Measurements from ENCODE around the gene STX18. TPM values are rescaled to one million over a fixed set of nuclear protein-coding genes. Genes with fewer than 3 reads are reported as not detected.

The STX18 gene
- total and polyA plus RNA-seq, 10 of the 15 experiments (the other 5 are each of a cell fraction or from before 2014, with no cell fraction given) = 8.2 to 46.6 (median 31.1) TPM

DNA sequence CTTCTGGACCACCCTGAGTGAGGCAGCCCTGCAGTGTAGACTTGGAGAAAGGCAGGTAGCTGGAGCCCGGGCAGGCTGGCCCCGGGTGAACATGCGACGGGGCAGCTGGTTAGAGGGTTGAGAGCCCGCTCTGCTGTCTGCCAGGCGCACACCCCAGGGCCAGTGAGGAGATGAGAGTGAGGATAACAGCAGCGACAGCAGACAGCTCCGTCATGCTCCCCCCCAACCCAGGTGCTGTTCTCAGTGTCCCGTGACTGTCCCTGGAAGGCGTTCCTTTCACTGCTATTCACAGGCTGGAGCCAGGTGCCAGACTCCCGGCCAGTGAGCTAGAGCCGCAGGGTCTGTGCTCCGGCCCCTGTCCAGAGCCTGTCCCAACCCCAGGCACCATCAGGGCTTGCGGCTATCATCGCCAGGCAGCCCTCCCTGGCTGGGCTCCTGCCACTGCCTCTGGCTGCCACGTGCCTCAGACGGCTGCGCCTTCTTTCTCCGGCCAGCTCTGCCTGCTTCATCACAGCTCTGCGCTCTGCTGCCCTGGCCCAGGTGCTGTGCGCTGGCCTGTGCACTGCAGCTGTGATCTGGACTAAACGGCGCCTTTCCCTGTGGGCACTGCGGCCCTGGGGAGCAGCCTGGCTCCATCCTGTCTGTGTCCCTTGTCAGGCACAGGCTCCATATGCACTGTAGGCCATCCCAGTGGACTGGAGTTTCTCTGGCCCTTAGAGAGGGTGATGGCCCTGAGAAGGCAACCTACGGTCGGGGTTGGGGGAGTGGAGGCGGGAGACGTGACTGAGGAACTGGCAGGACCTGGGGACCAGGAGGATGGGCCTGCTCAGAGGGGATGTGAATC lies 135.2 kb downstream of the STX18 start:
- WGBS (ENCODE audit: insufficient coverage, insufficient replicate concordance, low lambda C conversion rate, missing lambda C conversion rate) = 53% methylated on average over 28 of the region's 28 CpGs
- no peak overlapping the region for H3K4me2 ChIP-seq (ENCODE audit: control insufficient read depth, insufficient read depth)
- no peak for FAIRE-seq
- no peaks in the 10 kb centered on the region for H3K79me2 ChIP-seq (ENCODE audit: control insufficient read depth, insufficient read depth, low read length)
- H3K27ac ChIP-seq (ENCODE audit: control insufficient read depth, insufficient read depth) = no peak overlapping the region
- H3K9me3 ChIP-seq (replicated peaks; ENCODE audit: control insufficient read depth, insufficient read depth, low read length) = no peaks in the 10 kb centered on the region
- BruUV-seq (replicated peaks) = no TSS peak
- SMC1A ChIA-PET (ENCODE audit: uncharacterized antibody, unreplicated experiment) = interaction anchor here (0.7 kb wide), 1 partner anchor 613 kb away, joined by 3 read pairs; no protein-coding TSS in a partner anchor
- intact Hi-C loops (cut with micrococcal nuclease; ENCODE audit: unreplicated experiment) = no loop called here
- H3K27me3 ChIP-seq (replicated peaks in 1 of 2; ENCODE audit: control insufficient read depth in 2 of 2, insufficient read depth in 2 of 2, low read length in 1 of 2) = no peaks in the 10 kb centered on the region
- in situ Hi-C loops (cut with MboI) = no loop called here
- POLR2A ChIA-PET = no interaction called here
- RAD21 ChIA-PET (ENCODE audit: unreplicated experiment) = no interaction called here
- H2AFZ ChIP-seq (ENCODE audit: control insufficient read depth, low read depth, low read length) = no peak overlapping the region
- no peaks in the 10 kb centered on the region for H3K36me3 ChIP-seq (ENCODE audit: control insufficient read depth in 2 of 2, insufficient read depth in 2 of 2, low read length in 1 of 2)
- no peaks in the 10 kb centered on the region for H3K4me1 ChIP-seq (ENCODE audit: control insufficient read depth, insufficient read depth, low read length)
- no peak overlapping the region for H3K4me3 ChIP-seq
- no peak overlapping the region for H3K9ac ChIP-seq (ENCODE audit: control insufficient read depth, insufficient read depth, low read length)
- CTCF ChIA-PET = no interaction called here
- DNase-seq (ENCODE audit: low read depth, low spot score) = no peak
- no peak; the same call in 2 of the 3 replicates for ATAC-seq
- H4K20me1 ChIP-seq (ENCODE audit: control insufficient read depth, insufficient read depth) = no peaks in the 10 kb centered on the region
- TF ChIP-seq BRCA1 (IDR thresholded peaks at IDR 0.05; ENCODE audit: low read depth, low read length) (no peak), ASH2L (IDR thresholded peaks at IDR 0.05; ENCODE audit: borderline replicate concordance, low read depth) (no peak), CHD2 (IDR thresholded peaks at IDR 0.05; ENCODE audit: borderline replicate concordance, low read depth, low read length) (no peak), SRF (IDR thresholded peaks at IDR 0.05; ENCODE audit: low read depth in 2 of 2, low read length in 2 of 2) (no peak), CBX3 (IDR thresholded peaks at IDR 0.05; ENCODE audit: borderline replicate concordance, low read depth) (no peak), PBX3 (IDR thresholded peaks at IDR 0.05; ENCODE audit: insufficient replicate concordance, low read depth, low read length) (no peak), ZNF217 (IDR thresholded peaks at IDR 0.05) (no peak), NFYA (IDR thresholded peaks at IDR 0.05; ENCODE audit: borderline replicate concordance, low read depth, low read length) (no peak), SIX5 (IDR thresholded peaks at IDR 0.05; ENCODE audit: low read depth, low read length, severe bottlenecking) (no peak), MTA3 (IDR thresholded peaks at IDR 0.05; ENCODE audit: borderline replicate concordance, low read length) (no peak), SPI1 (IDR thresholded peaks at IDR 0.05; ENCODE audit: borderline replicate concordance, insufficient read depth, low read depth, low read length) (no peak), KLF5 (IDR thresholded peaks at IDR 0.05; ENCODE audit: partially characterized antibody) (no peak), ZNF207 (IDR thresholded peaks at IDR 0.05; ENCODE audit: borderline replicate concordance) (no peak), HDAC2 (IDR thresholded peaks at IDR 0.05) (no peak), RBBP5 (conservative IDR thresholded peaks at IDR 0.05) (no peak), ZBTB4 (CRISPR knock-in tag; IDR thresholded peaks at IDR 0.05) (no peak), EP300 (IDR thresholded peaks at IDR 0.05; ENCODE audit: borderline replicate concordance in 1 of 2, control insufficient read depth in 1 of 2, low read depth in 2 of 2, low read length in 2 of 2) (no peak), FOXM1 (IDR thresholded peaks at IDR 0.05; ENCODE audit: low read depth, low read length) (no peak)
